Right lobe of liver (tissue), 6 donors: ENCODE measurements around the gene PRSS36. TPM values are rescaled to one million over a fixed set of nuclear protein-coding genes. Genes with fewer than 3 reads are reported as not detected.

Source experiments
- ATAC-seq, 4 donors: fragments of 200-7000 bp; cut with Tn5 transposase; one replicate each; pipeline ENCODE4 v1.9.1; 2020; ENCODE audit warnings: mild to moderate bottlenecking in 4 of 4, moderate library complexity in 4 of 4
- DNase-seq, 3 donors: peaks; one replicate each; pipeline ENCODE4 v3.0.0-alpha.2; 2020
- H3K27ac ChIP-seq, 3 donors: fragments of 200-600 bp; one replicate each; pipeline ENCODE4 v1.8.0; 2022
- H3K27me3 ChIP-seq, 2 donors: fragments of 200-600 bp; one replicate each; pipeline ENCODE4 v1.8.0; 2022
- H3K36me3 ChIP-seq, 4 donors: fragments of 200-600 bp; sonication (generic) in 1 of 4; one replicate each; pipeline versions ENCODE4 v1.5.1 to v1.8.0; 2017 to 2022; ENCODE audit warnings: control low read depth in 1 of 4
- H3K4me1 ChIP-seq, 4 donors: fragments of 200-600 bp; sonication (generic) in 1 of 4; one replicate each; pipeline versions ENCODE4 v1.5.1 to v1.8.0; 2017 to 2022; ENCODE audit warnings: control low read depth in 1 of 4
- H3K4me3 ChIP-seq, 3 donors: fragments of 200-600 bp; one replicate each; pipeline ENCODE4 v1.8.0; 2022
- H3K9me3 ChIP-seq, 4 donors: fragments of 200-600 bp; sonication (generic) in 1 of 4; one replicate each; pipeline versions ENCODE4 v1.5.1 to v1.8.0; 2017 to 2022; ENCODE audit warnings: control low read depth in 1 of 4
- POLR2A ChIP-seq: fragments of 450-650 bp; IDR thresholded peaks from one replicate; pipeline ENCODE4 v1.6.1; 2017; ENCODE audit warnings: antibody characterized with exemption, mild to moderate bottlenecking
- WGBS: methylation state at CpG from one replicate; pipeline ENCODE4 v1.1.6; 2018; ENCODE audit warnings: low coverage, low lambda C conversion rate; ENCODE audit not compliant: insufficient coverage; ENCODE audit errors: missing lambda C conversion rate; 5-methylcytosine and 5-hydroxymethylcytosine counted together
- intact Hi-C, 2 donors: fragments of 100-400 bp; cut with DNase I; formaldehyde crosslinking; loops; one replicate each; pipeline versions ENCODE4 v1.11.2 to v1.14.1; 2022
- total RNA-seq, 6 experiments: library from RNA; depleted of rRNA in 2 of 6; stranded (reverse); fragments of >200 nt in 2 of 6; fragmentation: NEBNext Ultra II Directional in 3 of 6; extraction: Animal tissue kit (Norgen Biotek cat#: 25700) in 3 of 6; gene quantifications; one replicate each; pipeline versions ENCODE4 v1.1.0 to v1.2.4, GENCODE V29; 2016 to 2023
- TF ChIP-seq, protein P1 (sequence below), 4 donors: fragments of 200-600 bp in 3 of 4; fragments of 450-650 bp in 1 of 4; IDR thresholded peaks; one replicate each; pipeline versions ENCODE4 v1.5.1 to v1.8.0; 2016 to 2022; ENCODE audit warnings: antibody characterized with exemption in 4 of 4, mild to moderate bottlenecking in 2 of 4
- donor health status: DM: no; HTN: yes; CAD: no.
- donor health status: DM: no; HTN: no; CAD: no.
- donor health status: DM: no; HTN: no; CAD: no.
- donor health status: DM: no; HTN: yes; CAD: no.
- donor health status: DM: no; HTN: yes; CAD: no.

PRSS36 gene
- total RNA-seq, 6 experiments from 2014 or later, result 0.25 to 1.6 (median 1.0) TPM

DNA sequence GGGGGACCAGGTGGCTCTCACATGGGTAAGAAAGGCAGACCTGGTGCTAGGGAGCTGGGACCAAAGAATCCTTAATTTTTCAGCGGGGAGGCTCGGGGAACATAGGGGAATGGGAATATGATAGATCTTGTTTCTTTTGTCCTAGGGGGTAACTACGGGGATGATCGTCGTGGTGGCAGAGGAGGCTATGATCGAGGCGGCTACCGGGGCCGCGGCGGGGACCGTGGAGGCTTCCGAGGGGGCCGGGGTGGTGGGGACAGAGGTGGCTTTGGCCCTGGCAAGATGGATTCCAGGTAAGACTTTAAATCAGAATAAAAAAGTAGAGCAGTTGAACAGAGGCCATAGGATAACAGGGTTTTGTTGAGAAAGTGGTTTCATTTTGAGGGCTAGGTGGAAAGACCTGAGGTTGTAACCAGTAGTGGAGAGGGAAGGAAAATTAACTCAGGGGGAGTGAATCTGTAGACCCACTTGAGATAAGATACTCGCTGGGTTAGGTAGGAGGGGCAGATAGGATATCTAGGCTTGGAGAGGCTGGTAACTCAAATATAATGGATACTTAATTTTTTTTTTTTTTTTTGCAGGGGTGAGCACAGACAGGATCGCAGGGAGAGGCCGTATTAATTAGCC, 41.1 kb upstream of the PRSS36 start:
- Histone ChIP-seq H3K9me3 (no peaks in the 10 kb centered on the region), H3K27me3 (no peaks in the 10 kb centered on the region), H3K27ac (no peak overlapping the region), H3K4me1 (no peaks in the 10 kb centered on the region), H3K4me3 (no peak overlapping the region), H3K36me3 (peaks cover 27 to 93% (median 61%) of the 10 kb centered on the region in 4 donors)
- DNase-seq (no peak), ATAC-seq (no peak)
- TF ChIP-seq, protein P1, sequence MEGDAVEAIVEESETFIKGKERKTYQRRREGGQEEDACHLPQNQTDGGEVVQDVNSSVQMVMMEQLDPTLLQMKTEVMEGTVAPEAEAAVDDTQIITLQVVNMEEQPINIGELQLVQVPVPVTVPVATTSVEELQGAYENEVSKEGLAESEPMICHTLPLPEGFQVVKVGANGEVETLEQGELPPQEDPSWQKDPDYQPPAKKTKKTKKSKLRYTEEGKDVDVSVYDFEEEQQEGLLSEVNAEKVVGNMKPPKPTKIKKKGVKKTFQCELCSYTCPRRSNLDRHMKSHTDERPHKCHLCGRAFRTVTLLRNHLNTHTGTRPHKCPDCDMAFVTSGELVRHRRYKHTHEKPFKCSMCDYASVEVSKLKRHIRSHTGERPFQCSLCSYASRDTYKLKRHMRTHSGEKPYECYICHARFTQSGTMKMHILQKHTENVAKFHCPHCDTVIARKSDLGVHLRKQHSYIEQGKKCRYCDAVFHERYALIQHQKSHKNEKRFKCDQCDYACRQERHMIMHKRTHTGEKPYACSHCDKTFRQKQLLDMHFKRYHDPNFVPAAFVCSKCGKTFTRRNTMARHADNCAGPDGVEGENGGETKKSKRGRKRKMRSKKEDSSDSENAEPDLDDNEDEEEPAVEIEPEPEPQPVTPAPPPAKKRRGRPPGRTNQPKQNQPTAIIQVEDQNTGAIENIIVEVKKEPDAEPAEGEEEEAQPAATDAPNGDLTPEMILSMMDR (IDR thresholded peaks at IDR 0.05), result no peak
- TF ChIP-seq POLR2A, result no peak
- WGBS, result 93% methylated on average over 15 of the region's 17 CpGs
- intact Hi-C loops, result no loop called here

DNA sequence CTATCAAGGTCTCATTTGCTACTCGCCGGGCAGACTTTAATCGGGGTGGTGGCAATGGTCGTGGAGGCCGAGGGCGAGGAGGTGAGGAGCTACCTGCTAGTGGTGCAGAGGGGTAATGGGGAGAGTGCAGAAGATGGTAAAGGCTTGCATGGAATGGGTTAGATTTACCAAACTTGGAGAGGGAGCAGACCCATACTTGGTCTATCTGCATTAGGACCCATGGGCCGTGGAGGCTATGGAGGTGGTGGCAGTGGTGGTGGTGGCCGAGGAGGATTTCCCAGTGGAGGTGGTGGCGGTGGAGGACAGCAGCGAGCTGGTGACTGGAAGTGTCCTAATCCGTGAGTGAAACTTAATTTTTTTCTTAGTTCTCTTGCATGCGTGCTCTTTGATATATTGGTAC, 40.2 kb upstream of the PRSS36 start:
- Histone ChIP-seq H3K4me3 (no peak overlapping the region), H3K4me1 (no peaks in the 10 kb centered on the region), H3K9me3 (no peaks in the 10 kb centered on the region), H3K27ac (no peak overlapping the region), H3K36me3 (peaks cover 31 to 97% (median 65%) of the 10 kb centered on the region in 4 donors), H3K27me3 (no peaks in the 10 kb centered on the region)
- 93% methylated on average over 11 of the region's 12 CpGs for WGBS
- intact Hi-C loops, result no loop called here
- no peak for ATAC-seq
- DNase-seq, result no peak
- no peak for TF ChIP-seq POLR2A

DNA sequence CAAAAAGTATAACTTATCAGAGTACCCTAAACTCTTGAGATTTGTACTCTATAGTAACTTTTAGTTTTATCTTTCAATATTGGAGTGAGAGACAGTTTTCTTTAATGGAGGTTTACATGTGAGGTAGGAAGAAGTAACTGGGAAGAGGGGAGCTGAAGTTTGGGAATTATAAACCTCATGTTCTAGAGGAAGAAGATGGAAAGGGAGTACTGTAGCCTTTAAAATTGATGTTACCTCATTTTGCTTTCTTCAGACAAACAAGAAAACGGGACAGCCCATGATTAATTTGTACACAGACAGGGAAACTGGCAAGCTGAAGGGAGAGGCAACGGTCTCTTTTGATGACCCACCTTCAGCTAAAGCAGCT, 39.5 kb upstream of the PRSS36 start:
- intact Hi-C loops, result loop anchor here in 1 of 2 donors (10.0 kb wide), 1 partner anchor 265 kb away; the partner anchor contains the start of gene ARMC5
- H3K4me3 ChIP-seq, result no peak overlapping the region
- H3K4me1 ChIP-seq, result no peaks in the 10 kb centered on the region
- TF ChIP-seq, protein P1 (IDR thresholded peaks at IDR 0.05), result no peak
- no peak for TF ChIP-seq POLR2A
- H3K36me3 ChIP-seq, result peaks cover 31 to 99% (median 71%) of the 10 kb centered on the region in 4 donors
- H3K9me3 ChIP-seq, result no peaks in the 10 kb centered on the region
- DNase-seq (no peak), ATAC-seq (no peak)
- no peak overlapping the region for H3K27ac ChIP-seq
- H3K27me3 ChIP-seq, result no peaks in the 10 kb centered on the region
- 72% methylated on average over 2 of the region's 2 CpGs for WGBS

DNA sequence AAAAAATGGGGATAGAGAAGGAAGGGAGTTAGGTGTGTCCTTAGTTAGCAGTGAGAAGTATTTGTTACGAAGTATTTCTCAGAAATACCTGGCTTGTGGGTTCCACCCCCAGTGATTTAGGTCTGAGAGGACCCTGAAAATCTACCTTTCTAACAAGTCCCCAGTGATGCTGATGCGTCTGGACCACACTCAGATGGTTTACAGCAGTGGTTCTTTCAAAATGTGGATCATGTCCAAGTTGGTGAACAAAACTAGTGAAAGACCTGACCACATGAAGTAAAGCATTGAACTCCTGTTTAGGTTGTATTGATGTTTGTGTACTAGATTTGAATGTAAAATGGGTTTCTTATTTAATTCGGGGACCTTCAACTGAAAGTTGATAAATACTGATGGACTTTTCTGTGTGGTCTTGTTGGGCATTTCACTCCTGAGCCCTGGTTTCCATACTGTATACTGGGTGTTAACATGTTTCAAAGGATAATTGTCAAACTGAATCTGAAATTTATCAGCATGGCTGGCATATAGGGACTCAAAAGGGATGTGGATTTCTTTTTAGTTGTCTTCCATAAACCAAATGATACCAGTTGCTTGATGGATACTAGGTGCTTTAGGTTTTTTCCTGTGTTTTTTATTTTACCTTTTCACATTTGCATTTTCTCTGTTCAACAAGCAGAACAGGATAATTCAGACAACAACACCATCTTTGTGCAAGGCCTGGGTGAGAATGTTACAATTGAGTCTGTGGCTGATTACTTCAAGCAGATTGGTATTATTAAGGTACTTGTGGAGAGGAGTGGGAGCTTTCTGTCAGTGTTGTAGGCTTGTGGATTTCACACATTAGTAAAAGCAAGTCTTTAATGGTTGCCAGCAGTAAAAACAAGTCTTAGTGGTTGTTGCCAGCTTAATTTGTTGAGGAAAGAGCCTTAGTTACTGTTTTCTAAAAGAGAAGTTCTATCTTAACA, 38.9 kb upstream of the PRSS36 start:
- 88% methylated on average over 2 of the region's 3 CpGs for WGBS
- no peak overlapping the region for H3K4me3 ChIP-seq
- no peak for DNase-seq
- H3K27ac ChIP-seq, result no peak overlapping the region
- peaks cover 33 to 99% (median 72%) of the 10 kb centered on the region in 4 donors for H3K36me3 ChIP-seq
- no peaks in the 10 kb centered on the region for H3K27me3 ChIP-seq
- H3K9me3 ChIP-seq, result no peaks in the 10 kb centered on the region
- no peak for ATAC-seq
- TF ChIP-seq, protein P1 (IDR thresholded peaks at IDR 0.05), result no peak
- no peak for TF ChIP-seq POLR2A
- intact Hi-C loops, result loop anchor here in 1 of 2 donors (10.0 kb wide), 1 partner anchor 266 kb away; the partner anchor contains the start of gene ARMC5
- no peaks in the 10 kb centered on the region for H3K4me1 ChIP-seq
